GM19240 (cell line): ENCODE results near the gene SUMF1.

Experiments
- DNase-seq: peaks from one replicate; pipeline ENCODE4 v3.0.0; 2011; ENCODE audit warnings: low spot score; ENCODE audit not compliant: insufficient read length

The SUMF1 gene

DNA sequence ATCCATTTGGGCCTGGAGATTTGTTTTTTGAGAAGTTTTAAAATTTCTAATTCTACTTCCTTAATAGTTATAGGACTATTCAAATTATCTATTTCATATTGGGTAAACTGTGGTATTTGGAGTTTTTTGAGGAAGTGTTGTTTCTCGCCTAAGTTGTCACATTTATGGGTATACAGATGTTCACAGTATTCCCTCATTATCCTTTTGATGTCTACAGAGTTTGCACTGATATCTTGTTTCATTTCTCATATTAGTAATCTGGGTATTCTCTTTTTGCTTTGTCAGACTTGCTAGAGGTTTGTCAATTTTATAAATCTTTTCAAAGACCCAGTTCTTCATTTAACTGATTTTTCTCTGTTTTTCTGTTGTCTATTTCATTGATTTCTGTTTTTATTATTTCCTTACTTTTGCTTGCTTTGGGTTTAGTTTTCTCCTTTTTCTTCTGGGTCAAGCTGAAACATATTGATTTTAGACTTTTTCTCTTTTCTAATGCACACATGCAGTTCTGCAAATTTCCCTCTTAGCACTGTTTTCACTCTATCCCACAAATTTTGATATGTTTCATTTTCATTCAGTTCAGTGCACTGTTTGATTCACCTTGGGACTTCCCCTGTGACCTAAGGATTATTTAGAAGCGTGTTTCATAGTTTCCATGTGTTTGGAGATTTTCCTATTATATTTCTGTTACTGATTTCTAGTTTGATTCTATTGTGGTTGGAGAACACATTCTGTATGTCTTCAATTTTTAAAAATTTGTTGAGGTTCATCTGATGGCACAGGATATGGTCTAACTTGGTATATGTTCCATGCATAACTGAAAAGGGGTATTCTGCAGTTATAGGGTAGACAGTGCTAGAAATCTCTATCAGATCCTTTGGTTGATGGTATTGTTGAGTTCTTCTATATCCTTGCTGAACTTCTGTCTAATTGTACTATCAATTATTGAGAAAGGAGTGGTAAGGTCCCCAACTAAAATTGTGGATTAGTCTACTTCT lies 79.6 kb downstream of the SUMF1 start:
- no peak for DNase-seq

DNA sequence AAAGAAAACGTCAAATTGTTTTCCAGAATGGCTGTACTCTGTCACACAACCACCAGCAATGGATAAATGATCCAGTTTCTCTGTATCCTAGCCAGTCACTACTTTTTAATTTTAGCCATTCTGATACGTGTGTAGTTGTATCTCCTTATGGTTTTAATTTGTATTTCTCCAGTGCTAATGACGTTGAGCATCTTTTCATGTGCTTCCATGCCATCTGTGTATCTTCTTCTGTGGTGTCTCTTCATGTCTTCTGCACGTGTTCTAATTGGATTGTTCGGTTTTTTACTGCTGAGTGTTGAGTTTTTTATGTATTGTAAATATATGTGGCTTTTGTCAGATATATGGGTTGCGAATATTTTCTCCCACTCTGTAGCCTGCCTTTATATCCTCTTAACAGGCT lies 81.9 kb downstream of the SUMF1 start:
- DNase-seq = no peak

DNA sequence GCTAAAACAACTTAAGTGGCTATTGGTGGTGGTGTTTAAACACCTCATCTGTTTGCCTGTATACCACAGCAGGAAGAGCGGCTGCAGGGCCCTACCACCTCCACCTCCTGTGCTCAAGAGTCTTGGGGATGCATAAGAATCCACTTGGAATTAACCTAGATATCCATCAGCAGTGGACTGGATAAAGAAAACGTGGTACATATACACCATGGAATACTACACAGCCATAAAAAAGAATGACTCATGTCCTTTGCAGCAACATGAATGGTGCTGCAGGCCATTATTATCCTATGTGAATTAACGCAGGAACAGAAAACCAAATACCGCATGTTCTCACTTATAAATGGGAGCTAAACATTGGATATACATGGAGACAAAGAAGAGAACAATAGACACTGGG lies 87.1 kb downstream of the SUMF1 start:
- DNase-seq = no peak

DNA sequence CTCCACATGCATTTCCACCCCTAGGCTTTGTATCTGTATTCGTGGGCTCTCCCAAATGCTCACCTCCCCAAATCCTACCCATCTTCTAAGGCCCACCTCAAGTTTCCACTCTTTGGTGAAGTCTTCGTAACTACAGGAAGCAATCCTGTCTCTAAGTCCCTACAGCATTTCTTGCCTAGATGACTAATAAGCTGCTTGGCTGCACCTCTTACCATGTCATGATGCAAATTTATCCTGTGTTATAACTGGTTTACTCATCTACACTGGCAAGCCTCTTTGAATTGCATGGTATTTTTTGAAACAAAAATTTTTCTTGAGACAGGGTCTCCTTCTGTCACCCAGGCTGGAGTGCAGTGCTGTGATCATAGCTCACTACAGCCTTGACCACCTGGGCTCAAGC lies 90.6 kb downstream of the SUMF1 start:
- no peak for DNase-seq

DNA sequence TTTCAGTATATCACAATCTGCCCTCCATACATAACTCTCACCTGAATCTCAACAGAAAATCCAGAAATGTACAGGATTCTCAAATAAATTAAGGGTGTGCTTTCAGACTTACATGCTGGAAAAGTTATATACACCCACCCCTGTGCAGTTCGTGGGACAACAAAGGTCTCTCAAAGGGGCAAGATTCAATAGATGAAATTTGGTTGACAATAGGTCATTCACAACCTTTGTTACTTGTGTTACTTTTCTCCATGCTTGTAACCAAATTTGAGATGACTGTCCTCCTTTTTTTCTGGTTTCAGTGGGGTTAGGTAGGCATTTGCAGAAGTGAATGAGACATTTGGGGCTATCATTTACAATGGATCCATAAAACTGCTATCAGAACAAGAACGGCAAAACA lies 91.2 kb downstream of the SUMF1 start:
- no peak for DNase-seq

DNA sequence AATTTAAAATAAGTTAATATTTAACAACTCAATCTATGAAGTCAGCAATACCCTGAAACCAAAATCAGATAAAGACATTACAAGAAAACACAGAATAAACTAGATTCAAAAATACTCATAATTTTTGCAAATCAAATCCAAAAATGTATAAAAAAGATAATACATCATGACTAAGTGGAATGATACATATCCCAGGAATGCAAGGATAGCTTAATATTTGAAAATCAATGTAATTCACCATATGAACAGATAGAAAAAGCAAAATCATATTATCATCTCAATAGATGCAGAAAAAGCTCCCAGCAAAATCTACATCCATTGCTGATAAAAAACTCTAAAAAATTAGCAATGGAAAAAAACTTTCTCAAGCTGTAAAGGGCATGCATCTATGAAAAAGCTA lies 93.4 kb downstream of the SUMF1 start:
- no peak for DNase-seq

DNA sequence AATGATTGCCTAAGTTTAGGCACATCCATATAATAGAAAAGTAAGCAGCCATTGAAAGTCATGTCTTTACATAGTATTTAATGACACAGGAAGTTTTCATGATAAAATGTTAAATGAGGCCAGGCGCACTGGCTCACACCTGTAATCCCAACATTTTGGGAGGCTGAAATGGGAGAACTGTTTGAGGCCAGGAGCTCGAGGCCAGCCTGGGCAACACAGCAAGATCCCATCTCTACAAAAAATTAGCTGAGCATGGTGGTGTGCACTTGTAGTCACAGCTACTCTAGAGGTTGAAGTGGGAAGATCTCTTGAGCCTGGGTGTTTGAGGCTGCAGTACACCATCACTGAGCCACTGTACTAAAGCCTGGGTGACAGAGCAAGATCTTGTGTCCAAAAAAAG lies 104.5 kb downstream of the SUMF1 start:
- no peak for DNase-seq

DNA sequence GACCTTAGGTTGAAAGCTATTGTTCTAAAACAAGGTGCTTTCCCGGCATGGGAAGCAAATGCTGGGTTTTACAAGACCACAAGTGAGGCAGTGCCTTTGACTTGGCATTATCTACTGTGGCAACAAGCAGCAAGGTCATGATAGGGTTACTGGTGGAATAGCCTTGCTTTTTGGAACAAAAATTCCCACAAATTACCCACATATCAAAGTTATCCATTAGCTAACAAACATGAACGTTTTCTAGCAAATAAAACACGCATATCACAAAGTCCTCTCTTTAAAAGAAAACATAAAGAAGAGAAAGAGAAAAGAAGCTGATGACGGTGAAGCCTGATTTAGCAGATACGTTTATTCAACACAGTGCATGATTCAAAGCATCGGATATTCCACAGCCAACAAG lies 106.3 kb downstream of the SUMF1 start:
- DNase-seq = no peak

DNA sequence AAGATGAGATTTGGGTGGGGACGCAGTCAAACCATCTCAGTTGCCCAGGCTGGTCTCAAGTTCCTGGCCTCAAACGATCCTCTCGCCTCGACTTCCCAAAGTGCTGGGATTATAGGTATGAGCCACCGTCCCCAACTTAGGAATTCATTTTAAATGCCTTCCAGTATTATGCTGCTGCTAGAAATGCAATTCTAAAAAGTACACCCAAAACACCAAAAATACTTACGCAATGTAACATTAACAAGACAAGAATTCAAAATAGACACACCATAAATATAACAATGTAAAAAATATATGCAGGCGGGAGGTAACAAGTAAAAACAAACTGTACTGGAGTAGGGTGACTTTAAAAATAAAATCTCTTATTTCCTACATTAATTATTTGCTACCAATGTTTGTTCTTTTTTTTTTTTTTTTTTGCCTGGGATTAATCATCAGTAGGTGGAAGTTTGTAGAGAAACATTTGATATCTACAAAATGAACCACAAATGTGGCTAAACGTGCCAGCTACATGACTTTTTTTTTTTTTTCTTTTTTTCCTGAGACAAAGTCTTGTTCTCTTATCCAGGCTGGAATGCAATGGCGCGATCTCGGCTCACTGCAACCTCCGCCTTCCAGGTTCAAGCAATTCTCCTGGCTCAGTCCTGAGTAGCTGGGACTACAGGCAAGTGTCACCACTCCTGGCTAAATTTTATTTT lies 107.1 kb downstream of the SUMF1 start:
- no peak for DNase-seq

DNA sequence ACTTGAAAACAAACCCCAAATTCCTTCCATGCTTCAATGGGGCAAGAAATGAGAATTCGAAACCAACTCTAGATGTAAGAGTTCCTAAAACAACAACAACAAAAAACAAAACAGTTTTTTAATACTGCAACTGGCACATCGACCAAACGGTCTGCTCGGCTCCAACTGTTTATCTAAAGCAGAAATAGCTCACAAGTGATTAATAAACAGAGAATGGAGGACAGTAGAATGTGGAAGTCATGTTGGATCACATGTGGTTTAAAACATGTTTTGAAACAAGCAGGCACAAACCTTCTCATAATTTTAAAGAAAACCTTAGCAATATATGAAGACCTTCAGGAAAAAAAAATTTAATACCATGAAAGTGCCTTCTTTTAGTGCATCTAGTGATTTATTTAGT lies 108.8 kb downstream of the SUMF1 start:
- DNase-seq = no peak

DNA sequence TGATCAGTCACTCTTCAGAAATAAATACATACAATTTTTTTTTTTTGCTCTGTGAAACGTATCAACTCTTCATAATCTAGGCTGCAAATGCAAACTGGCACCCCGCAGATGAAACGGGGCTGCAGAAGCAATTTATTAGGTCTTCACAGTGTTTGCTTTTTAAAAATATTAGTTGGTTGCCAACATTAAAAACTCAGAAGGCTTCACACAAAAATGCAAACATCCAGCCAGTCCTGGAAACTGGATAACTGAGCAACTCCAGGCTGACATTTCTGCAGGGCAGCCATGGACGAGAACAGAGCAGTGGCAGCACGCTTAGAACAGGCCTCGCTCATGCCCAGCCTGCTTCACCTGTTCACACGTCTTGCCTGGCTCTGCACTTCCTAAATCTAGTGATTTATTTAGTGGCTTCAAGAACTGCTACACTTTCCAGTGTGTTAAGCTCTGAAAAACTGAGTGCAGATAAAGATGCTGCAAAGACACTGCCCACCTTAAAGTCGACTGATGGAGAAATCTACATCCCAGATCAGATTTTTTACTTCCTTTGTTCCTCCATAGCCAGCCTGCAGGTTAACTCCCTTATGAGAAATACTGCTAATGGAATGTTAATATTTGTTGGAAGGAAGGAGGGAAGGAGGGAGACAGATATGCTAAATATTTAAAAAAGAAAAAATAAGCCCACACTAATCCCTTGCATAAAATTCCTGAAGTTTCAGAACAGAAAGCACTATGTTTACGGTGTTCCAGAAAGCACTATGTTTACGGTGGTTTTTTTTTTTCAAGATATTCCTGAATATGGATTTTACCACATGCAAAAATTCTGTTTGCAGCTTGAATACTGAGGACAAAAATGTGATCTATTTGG lies 110.3 kb downstream of the SUMF1 start:
- no peak for DNase-seq

DNA sequence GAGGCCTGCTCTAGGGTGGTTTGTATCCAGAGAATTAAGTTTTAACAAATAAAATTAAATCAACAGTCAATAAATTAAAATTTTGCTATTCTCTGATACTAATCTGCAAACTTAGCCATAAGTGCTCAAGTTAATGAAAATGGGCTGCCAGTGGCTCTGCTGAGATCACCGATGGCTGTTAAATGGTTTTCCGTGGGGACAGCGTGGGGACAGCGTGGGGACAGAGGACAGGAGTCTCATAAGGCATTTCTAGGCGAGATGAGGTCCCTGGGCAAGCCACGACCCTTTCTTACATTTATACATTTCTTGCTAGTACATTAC lies 110.9 kb downstream of the SUMF1 start:
- DNase-seq = no peak

DNA sequence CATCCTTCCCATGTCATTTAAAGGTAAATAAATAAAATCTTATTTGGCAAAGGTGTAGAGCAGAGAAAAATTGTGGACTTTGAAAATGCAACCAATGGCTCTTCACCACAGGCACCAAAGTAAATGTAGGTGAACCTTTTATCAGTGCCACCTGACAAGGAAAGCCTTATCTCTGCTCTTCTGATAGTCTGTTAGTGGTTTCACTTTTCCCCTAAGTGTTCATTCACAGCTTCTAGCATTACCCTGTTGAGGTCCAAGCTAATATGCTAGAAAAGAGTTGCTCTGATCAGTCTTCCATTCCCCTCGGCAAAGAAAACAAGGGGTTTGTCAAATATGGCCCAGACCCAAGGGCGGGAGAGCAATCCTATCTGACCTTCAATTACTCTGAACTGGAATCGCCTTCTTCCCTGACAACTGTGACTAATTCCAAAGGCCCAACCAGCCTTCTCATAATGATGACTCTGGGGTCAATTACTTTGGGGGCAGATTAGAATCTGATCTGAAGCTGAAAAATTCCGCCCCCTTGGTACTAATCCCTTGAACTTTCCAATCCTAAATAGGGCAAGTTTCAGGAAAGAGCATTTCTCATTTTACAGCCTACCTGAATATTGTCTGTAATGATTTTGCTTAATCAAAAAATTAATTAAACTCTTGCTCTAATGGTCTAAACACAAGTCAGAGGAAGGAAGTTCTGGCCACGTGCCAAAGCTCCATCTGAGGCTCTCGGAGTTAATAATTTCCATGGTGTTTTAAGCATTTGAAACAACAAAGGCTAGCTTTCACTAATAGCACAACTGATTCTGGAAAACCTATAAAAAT lies 111.5 kb downstream of the SUMF1 start:
- DNase-seq = no peak

DNA sequence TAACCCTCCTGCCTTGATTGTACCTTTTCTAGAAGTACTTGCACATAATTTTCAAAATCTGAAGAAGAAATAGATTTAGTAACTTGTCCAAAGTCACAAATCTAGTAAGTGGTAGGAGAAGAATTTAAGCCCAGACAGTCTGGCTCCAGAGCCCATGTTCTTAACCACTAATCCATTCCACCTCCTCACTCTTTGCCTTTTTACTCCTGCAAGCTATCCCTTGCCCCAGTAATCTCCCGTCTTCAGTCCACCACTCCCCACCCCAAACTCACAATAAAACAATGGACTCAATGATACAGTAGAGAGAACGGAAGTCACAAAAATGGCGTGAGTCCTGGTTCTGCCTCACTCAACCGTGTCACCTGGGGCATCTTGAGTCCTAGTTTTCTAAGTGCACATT lies 115.2 kb downstream of the SUMF1 start:
- no peak for DNase-seq

DNA sequence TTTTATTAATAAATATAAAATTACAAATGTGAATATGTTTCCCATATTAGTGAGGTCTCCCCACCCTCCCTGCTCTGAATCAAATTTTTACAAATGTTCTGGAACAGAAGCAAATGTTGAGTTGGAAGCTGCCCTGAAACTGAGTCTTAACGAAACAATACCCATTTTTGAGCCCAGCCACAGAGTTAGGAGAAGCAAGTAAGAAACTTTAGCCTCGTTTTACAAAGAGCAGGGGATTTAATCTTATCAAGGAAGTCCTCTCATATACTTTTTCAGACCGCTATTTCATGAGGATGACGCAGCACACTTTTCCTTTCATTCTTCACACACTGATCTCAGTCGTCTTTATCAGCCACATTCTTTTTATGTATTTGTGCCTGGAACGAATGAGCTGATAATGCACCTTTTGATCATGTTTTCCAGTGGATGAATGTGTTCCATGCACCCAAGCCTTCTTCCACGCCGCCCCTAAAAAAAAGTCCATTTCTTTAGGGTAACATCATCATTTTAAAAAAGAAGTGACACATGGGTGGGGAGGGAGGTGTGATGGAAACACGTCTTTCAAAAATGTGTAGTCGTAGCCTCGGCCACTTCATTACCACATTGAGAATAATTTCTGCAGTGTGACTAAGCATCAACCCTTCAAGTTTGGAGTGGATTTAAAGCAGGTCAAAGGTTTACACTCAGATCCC lies 115.8 kb downstream of the SUMF1 start:
- no peak for DNase-seq

DNA sequence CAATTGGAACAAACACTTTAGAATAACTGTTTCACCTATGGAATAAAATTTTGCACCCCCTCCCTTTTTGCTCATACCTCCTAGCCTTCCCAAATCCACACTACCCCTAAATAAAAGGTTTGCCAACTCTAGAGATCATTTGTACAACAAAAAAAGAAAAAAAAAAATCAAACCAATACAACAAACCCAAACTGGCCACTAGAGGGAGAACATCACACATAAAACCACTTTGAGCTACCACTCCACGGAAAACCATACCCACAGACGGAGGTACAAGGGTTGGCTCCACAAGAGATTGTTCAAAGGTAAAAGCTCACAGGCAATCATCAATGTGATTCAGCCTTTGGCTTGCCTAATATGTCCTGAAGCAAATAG lies 116.3 kb downstream of the SUMF1 start:
- peak; percentile 42 for DNase-seq

DNA sequence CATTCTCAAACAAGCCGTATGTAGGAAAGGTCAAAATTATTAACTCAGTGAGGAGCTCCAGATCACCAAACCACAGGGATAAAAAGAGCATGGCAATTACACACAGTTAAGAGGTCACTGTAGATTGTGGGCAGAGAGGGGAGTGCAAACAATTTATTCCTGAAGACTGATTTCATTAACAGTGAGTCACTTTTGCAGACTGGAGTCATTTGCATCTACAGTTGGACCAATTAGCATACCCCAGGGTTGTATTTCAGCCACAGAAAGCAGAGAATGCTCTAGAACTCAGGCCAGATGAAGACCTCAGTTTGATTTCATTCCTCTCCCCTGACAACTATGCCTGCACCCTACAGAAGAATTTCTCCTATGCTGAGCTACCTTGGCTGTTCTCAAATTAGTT lies 123.8 kb downstream of the SUMF1 start:
- no peak for DNase-seq

DNA sequence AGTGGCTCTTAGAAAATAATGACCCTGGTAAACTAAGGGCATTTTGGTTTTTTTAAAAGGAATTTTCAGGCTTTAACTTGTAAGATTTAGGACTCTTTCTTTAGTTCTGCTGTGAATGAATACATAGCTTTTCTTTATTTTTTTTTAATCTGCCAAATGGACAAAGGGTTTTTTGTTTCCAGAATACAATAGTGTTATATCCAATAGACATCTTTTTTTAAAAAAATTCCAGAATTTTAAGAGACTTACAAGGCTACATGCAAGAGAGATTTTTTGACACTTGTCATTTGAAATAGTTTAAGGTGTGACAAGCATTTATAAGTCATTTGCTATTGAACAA lies 125.8 kb downstream of the SUMF1 start:
- no peak for DNase-seq

DNA sequence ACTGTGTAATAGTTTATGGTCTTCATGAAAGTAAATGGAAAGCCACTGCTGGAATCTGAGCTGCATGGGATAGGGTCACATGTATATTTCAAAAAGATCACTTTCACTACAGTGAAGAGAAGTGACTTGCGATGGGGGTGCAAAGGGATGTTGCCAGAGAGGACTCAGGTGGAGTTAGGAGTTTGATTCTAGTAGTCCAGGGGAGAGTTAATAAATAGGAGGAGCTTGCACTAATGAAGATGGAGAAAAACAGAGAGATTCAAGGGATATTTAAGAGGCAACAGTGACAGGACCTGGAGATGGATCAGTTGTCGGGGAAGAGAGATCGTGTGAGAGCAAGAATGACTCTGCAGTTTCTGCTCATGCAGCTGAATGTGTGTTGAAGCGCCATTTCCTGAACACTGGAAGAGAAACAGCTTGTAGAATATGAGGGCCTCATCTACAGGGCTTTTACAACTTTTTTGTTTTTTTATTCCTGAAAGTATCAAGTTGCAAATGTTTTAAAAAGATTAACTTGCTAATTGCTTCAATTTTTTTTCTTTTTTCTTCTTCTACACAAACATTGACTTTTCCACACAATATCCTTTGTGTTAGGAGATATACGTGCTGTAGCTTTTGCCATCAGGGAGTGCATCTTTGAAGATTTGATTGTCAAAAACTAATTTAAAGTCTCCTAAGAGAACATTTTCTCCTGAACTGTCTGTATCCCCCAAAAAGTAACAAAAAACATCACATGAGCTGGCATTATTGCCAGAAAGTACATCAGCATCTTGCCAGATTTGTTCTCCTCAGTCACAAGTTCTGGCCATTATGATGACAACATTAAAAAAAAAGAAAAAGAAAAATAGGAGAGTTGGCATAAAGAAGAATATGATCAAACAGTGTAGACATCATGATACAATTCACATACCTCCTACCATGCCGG lies 126.4 kb downstream of the SUMF1 start:
- DNase-seq = no peak

DNA sequence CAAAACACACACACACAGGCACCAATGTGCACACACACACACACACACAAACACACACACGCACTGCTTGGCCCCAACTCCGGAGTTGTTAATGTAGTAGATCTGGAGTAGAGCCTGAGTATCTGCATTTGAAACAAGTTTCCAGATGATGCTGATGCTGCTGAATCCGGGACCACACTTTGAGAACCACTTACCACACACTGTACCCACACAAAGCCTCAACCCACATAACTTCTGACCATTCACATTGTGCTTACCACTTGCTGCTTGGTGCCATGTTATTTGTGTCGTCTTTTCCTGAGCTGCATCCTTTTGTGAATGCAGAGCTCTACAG lies 127.0 kb downstream of the SUMF1 start:
- DNase-seq = no peak
